G401 (cell line): ENCODE results near the gene KIAA1549. TPM values are rescaled to one million over a fixed set of nuclear protein-coding genes. Genes with fewer than 3 reads are reported as not detected.
"Not testable (repeated sequence)": the region's sequence is repeated elsewhere in the genome, so short reads cannot be mapped to it uniquely, and the experiment has no call there.

Source experiments
- DNase-seq: peaks from one replicate; pipeline ENCODE4 v3.0.0-alpha.2; 2015; ENCODE audit warnings: low spot score
- in situ Hi-C: cut with HindIII; loops from 2 replicates; pipeline ENCODE4 v1.10.0; 2016; ENCODE audit warnings: low sequenced_read_pairs, mixed read lengths
- total RNA-seq: library from RNA; depleted of rRNA; stranded (reverse); fragments of >200 nt; shearing (Covaris generic); gene quantifications from 2 replicates; pipeline ENCODE4 v1.2.3, GENCODE V29; 2014

KIAA1549 gene
- total RNA-seq, 1 experiment from 2014 or later: 1.3 TPM

DNA sequence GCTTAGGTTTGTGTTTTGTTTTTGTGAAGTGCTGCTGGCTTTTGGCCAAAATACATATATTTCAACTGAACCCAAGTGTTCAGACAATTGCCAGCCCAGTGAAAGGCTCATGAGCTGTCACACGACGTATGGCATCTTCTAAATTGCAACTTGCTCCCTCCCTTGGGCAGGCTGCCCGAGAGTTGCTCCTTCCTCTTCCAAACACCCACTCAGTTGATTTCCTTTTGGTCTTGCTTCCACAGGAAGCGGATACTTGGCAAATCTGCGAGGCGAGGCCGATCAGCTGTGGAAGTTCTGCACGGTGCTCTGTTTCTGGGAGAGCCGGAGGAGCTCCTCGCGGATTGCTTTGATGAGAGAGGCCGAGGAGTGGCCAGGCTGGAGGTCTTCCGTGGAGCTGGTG lies 143.6 kb downstream of the KIAA1549 start:
- in situ Hi-C loops: no loop called here
- DNase-seq: no peak

DNA sequence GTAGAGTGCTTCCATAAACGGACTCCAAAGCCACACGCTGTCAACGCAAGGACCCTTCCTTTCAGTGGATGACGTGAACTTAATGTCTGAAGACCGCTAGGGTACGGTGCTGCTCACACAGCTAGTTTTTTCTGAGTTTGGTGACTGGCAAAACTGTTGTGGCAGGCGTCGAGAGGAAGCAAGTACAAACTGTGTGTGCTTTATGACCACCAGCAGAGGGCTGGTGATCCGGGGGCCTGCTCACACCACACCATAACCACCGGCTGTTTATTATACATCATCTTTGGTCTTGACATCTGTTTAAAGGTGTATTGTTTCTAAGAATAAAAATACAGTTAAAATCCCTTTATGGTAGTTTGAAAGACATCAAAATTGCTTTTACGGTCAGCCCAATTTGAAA lies 146.1 kb downstream of the KIAA1549 start:
- DNase-seq: no peak
- in situ Hi-C loops: no loop called here

GRCh38 chr7:138834583-138834982 lies 146.6 kb downstream of the KIAA1549 start:
- in situ Hi-C loops: no loop called here
- no peak for DNase-seq

GRCh38 chr7:138833596-138833995 lies 147.6 kb downstream of the KIAA1549 start:
- no peak for DNase-seq
- in situ Hi-C loops: no loop called here

GRCh38 chr7:138832966-138833365 lies 148.2 kb downstream of the KIAA1549 start:
- no peak for DNase-seq

DNA sequence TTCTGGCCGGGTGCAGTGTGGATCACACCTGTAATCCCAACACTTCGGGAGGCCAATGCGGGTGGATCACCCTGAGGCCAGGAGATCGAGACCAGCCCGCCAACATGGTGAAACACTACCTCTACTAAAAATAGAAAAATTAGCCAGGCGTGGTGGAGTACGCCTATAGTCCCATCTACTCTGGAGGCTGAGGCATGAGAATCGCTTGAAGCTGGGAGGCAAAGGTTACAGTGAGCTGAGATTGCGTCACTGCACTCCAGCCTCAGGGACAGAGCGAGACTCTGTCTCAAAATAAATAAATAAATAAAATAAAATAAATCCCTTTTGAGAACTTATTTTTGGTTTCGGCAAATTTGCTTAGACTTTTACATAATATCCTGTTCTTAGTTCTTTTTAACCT lies 151.9 kb downstream of the KIAA1549 start:
- DNase-seq: no peak
- in situ Hi-C loops: no loop called here

More at GRCh38 chr7:138832966-138833365, 148.2 kb downstream of the KIAA1549 start:
- in situ Hi-C loops: no loop called here

DNA sequence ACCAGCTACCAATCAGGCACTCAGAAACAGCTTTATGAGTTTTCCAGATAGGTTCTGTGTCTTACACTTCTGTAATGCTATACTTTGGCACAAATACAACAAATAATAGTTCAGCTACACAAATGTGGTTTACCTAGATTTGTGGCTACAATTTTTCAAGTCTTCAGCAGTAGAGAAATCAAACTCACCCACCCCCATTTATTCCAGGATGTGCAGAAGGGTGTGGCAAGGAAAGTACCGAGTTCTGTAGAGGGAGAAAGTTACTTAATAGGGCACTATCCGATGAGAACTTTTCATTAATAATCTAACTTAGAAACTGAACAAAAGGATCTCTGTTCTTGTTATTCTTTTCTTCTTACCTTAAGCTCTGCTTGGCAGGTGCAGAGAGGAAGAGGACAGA lies 152.9 kb downstream of the KIAA1549 start:
- no peak for DNase-seq
- in situ Hi-C loops: no loop called here

- DNase-seq: no peak
- in situ Hi-C loops: no loop called here
Measured at GRCh38 chr7:138825049-138825721, 156.0 kb downstream of the KIAA1549 start.

GRCh38 chr7:138822867-138823535 lies 158.2 kb downstream of the KIAA1549 start:
- in situ Hi-C loops: no loop called here
- DNase-seq: no peak

DNA sequence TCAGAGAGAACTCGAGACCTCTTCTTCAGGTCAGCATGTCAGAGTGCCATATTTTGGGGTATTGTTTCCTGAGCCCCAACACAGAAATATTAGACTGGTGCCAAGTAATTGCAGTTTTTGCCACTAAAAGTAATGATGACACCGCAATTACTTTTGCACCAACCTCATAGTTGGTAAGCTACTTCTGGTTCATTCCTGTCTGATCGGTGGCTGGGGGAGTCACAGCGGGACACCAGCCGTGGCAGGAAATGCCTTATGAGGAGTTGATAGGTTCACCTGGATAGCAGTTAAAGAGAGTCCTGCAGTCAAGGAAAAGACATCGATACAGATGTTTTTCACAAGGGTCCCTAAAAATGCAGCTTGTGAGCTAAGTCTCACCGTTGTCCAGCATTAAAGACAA lies 159.3 kb downstream of the KIAA1549 start:
- DNase-seq: no peak
- in situ Hi-C loops: no loop called here

GRCh38 chr7:138819625-138820024 lies 161.6 kb downstream of the KIAA1549 start:
- in situ Hi-C loops: no loop called here
- DNase-seq: no peak

DNA sequence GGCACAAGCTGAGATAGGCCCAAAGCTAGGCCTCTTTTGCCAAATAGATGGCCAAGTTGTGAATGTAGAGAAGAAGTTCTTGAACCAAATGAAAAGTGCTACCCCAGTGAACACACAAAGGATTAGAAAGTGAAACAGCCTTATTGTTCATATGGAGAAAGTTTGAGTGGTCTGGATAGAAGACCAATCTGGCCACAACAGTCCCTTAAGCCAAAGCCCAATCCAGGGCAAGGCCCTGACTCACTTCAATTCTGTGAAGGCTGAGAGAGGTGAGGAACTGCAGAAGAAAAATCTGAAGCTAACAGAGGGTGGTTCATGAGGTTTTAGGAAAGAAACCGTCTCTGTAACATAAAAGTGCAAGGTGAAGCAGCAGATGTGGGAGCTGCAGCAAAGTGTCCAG lies 164.5 kb downstream of the KIAA1549 start:
- in situ Hi-C loops: no loop called here
- DNase-seq: no peak

DNA sequence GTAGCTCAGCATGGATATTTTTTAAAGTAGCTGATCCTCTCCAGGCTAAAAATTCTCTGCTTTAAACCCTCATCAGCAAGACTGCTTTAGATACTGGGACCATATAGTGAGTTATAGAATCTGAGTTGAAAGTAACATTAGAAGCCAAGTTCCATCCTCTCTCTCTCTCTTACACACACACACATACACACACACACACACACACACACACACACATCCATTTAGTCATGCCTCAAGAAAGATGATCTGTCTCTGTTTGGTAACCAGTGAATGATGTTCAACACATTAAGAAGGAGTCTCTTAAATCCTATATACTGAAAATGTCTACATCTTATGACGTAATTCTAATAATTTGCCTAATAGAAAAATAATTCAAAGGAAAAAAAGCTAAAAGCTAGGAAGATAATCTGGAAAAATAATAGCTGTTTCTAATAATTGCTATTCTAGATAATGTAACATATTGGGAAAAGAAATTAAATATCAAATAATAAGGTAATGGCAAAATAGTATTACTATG lies 166.3 kb downstream of the KIAA1549 start:
- in situ Hi-C loops: no loop called here
- DNase-seq: no peak

DNA sequence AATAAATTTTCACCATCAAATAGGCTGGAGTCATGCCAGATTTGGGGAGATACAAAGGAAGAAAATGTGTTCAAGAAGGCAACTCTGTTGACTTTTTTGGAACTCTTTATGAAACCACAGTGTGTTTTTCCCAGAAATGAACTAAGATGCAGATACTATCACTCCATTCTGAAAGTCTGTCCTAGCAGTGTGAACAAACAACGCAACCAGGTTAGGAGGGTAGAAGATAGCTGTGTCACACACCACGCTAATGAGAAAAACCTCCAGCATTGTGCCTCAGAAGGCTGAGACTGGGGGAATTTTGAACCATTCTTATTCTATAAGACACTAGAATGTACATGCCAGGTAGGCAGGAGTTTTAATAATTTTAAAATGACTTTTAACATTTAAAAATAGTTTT lies 167.2 kb downstream of the KIAA1549 start:
- DNase-seq: no peak
- in situ Hi-C loops: no loop called here

DNA sequence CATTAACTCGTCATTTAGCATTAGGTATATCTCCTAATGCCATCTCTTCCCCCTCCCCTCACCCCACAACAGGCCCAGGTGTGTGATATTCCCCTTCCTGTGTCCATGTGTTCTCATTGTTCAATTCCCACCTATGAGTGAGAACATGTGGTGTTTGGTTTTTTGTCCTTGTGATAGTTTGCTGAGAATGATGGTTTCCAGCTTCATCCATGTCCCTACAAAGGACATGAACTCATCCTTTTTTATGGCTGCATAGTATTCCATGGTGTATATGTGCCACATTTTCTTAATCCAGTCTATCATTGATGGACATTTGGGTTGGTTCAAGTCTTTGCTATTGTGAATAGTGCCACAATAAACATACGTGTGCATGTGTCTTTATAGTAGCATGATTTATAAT lies 169.9 kb downstream of the KIAA1549 start:
- in situ Hi-C loops, DNase-seq: not testable (repeated sequence)

DNA sequence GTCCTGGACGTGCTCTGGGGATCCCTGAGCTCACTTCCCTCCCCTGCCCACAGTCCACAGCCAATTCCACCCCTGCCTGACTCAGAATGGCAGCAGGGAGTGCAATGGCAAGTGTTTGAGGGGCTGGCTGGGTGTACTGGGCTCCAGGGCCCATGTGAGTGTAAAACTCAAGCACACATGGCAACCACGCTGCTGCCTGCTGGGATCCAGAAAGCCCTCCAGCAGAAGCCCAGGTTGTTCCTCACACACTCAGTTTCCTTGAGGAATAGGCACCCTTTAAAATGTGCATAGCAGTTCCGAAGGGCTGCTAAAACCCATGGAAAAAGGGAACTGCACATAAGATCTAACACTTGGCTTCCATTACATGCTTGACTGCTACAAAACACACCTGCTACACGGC lies 171.8 kb downstream of the KIAA1549 start:
- no peak for DNase-seq
- in situ Hi-C loops: no loop called here

GRCh38 chr7:138804618-138805017 lies 176.6 kb downstream of the KIAA1549 start:
- in situ Hi-C loops: no loop called here
- no peak for DNase-seq

- DNase-seq: no peak
- in situ Hi-C loops: no loop called here
Measured at GRCh38 chr7:138802706-138803105, 178.5 kb downstream of the KIAA1549 start.

- in situ Hi-C loops: no loop called here
- no peak for DNase-seq
Measured at GRCh38 chr7:138801256-138801655, 179.9 kb downstream of the KIAA1549 start.

GRCh38 chr7:138799336-138800000 lies 181.7 kb downstream of the KIAA1549 start:
- DNase-seq: no peak

More at GRCh38 chr7:138799336-138800000, 181.7 kb downstream of the KIAA1549 start:
- in situ Hi-C loops: no loop called here
